ENCODE results near the gene MATN1. TPM values are rescaled to one million over a fixed set of nuclear protein-coding genes. Genes with fewer than 3 reads are reported as not detected.

MATN1 gene
- polyA plus RNA-seq, 3 donors from 2014 or later, result not detected

GRCh38 chr1:30737357-30738039 is 14.1 kb upstream of the MATN1 start:
- peak overlapping the region in 2 of 5 donors; percentile 56 to 66 for H3K4me3 Mint-ChIP-seq
- peaks cover 55 to 79% (median 58%) of the 10 kb centered on the region in 3 donors for H3K36me3 Mint-ChIP-seq
- peak overlapping the region; percentile 86 to 99 (median 93) for H3K27ac Mint-ChIP-seq
- peaks cover 0 to 8% (median 4%) of the 10 kb centered on the region in 6 donors for H3K9me3 Mint-ChIP-seq
- H3K4me1 Mint-ChIP-seq, result peaks cover 56 to 69% of the 10 kb centered on the region in 2 donors
- peaks cover 7 to 18% (median 16%) of the 10 kb centered on the region in 3 donors for H3K27me3 Mint-ChIP-seq (ENCODE audit: low read depth in 3 of 3)
- no peak for DNase-seq

DNA sequence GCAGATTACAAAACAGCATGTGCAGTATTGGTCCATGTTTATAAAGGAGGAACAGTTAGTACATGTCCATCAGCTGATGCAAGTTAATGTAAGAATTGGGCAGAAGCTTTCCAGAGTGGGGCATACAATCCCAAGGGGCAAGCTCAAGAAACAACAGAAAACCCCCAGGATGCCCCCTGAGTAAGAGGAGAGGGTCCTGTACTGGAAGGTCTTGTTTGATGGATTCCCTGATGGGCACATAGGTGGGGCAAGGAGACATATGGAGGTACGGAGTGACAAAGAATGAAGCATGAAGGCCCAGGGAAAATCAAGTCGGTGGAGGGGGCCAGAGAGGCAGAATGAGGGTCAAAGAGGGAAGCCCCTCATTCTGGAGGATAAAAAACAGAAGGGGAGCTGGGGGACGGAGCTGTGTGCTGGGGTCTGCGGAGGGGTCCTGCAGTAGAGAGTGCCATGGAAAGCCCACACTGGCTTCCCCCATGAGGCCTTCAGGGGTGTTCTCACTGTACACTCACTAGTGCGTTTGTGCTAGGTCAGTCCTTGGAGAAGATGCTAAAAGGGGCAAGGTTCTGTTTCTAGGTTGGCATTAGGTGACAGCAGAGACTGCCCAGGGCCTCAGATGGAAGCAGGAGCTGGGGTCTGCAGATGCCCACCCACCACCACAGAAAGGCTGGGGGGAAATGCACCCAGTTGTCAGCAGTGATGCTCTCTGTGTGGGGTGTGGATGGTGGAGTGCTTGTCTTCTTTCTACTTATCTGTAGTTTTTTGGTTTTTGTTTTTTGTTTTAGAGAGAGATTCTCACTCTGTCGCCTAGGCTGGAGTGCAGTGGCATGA is 12.5 kb upstream of the MATN1 start:
- Mint-ChIP-seq H3K27me3 (ENCODE audit: low read depth in 3 of 3) (peaks cover 2 to 18% (median 13%) of the 10 kb centered on the region in 3 donors), H3K36me3 (peaks cover 46 to 67% (median 51%) of the 10 kb centered on the region in 3 donors), H3K27ac (peak overlapping the region; percentile 52 to 92 (median 76)), H3K4me3 (no peak overlapping the region), H3K9me3 (peaks cover 0 to 6% (median 4%) of the 10 kb centered on the region in 6 donors), H3K4me1 (peaks cover 50 to 69% of the 10 kb centered on the region in 2 donors)
- no peak for DNase-seq

DNA sequence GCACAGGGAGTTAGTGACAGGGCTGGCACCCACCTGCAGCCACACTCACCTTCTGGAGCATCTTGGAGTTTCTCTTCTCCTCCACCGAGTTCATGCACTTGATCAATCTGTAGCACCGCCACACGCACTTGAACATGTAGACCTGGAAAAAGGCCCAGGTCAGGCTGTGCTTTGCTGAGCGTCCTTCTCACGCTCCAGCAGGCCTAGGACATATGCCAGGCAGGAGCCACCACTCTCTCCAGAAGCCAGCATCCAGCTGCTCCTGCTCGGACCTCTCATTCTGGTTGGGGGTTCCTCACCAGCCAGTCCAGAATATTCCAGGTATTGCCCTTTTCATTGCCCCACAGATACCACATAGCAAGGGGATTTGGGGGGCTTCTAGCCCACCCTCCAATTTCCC is 11.7 kb upstream of the MATN1 start:
- peaks cover 0 to 6% (median 4%) of the 10 kb centered on the region in 6 donors for H3K9me3 Mint-ChIP-seq
- H3K27me3 Mint-ChIP-seq (ENCODE audit: low read depth in 3 of 3), result peaks cover 2 to 17% (median 13%) of the 10 kb centered on the region in 3 donors
- peak overlapping the region; percentile 17 to 92 (median 62) for H3K27ac Mint-ChIP-seq
- H3K4me3 Mint-ChIP-seq, result no peak overlapping the region
- DNase-seq, result no peak
- H3K36me3 Mint-ChIP-seq, result peaks cover 44 to 60% (median 47%) of the 10 kb centered on the region in 3 donors
- peaks cover 50 to 69% of the 10 kb centered on the region in 2 donors for H3K4me1 Mint-ChIP-seq

DNA sequence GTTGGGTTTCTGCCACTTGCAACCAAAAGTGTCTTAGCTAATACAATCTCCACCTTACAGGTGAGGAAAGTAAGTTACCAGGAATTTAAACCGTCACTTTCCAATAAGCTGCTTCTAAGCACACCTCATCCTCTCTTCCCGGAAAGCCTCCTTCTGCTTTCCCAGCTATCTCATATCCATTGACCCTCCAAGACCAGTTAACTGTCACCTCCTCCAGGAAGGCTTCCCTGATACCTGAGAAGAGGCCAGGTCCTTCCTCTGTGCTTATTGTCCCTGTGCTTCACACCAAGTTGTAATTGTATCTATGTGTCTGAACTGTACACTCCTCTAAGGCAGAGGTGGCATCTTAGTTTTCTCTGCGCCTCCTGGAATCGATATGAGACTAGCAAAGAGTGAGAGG is 11.2 kb upstream of the MATN1 start:
- H3K27me3 Mint-ChIP-seq (ENCODE audit: low read depth in 3 of 3), result peaks cover 2 to 17% (median 13%) of the 10 kb centered on the region in 3 donors
- peaks cover 50 to 68% of the 10 kb centered on the region in 2 donors for H3K4me1 Mint-ChIP-seq
- DNase-seq, result no peak
- H3K9me3 Mint-ChIP-seq, result peaks cover 0 to 6% (median 4%) of the 10 kb centered on the region in 6 donors
- no peak overlapping the region for H3K4me3 Mint-ChIP-seq
- H3K36me3 Mint-ChIP-seq, result peaks cover 43 to 60% (median 44%) of the 10 kb centered on the region in 3 donors
- peak overlapping the region; percentile 3 to 77 (median 36) for H3K27ac Mint-ChIP-seq

DNA sequence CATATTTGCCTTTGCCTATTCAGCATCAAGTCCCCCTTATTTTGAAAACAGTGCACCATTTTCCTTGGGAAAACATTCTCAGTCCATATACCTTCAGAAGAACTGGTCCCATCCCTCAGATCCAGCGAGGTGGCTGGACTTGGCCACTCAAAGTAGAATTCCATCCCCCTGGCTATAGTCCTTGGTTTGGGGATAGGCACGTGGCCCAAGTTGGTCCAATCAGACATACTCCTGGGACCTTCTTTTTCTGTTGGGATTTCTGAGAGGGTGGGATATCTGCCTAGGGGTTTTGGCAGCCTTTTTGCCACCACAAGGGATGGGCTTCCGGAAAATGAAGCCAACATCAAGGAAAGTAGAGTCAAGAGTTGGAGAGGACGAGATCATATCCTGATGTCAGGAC is 10.7 kb upstream of the MATN1 start:
- Mint-ChIP-seq H3K27me3 (ENCODE audit: low read depth in 3 of 3) (peaks cover 2 to 14% (median 13%) of the 10 kb centered on the region in 3 donors), H3K9me3 (peaks cover 0 to 6% (median 4%) of the 10 kb centered on the region in 6 donors), H3K4me1 (peaks cover 50 to 68% of the 10 kb centered on the region in 2 donors), H3K27ac (peak overlapping the region in 3 of 6 donors; percentile 18 to 66 (median 32)), H3K36me3 (peaks cover 39 to 55% (median 40%) of the 10 kb centered on the region in 3 donors), H3K4me3 (no peak overlapping the region)
- DNase-seq, result no peak

- Mint-ChIP-seq H3K27me3 (ENCODE audit: low read depth in 3 of 3) (peaks cover 0 to 13% (median 12%) of the 10 kb centered on the region in 3 donors), H3K9me3 (peaks cover 0 to 5% (median 3%) of the 10 kb centered on the region in 6 donors), H3K27ac (peak overlapping the region in 5 of 6 donors; percentile 15 to 82 (median 60)), H3K36me3 (peaks cover 34 to 49% (median 34%) of the 10 kb centered on the region in 3 donors), H3K4me3 (no peak overlapping the region), H3K4me1 (peaks cover 50 to 68% of the 10 kb centered on the region in 2 donors)
- DNase-seq, result no peak
These were observed 10.1 kb upstream of the MATN1 start for GRCh38 chr1:30733493-30733892.

- Mint-ChIP-seq H3K4me3 (no peak overlapping the region), H3K9me3 (peaks cover 0 to 2% (median 0%) of the 10 kb centered on the region in 6 donors), H3K27me3 (ENCODE audit: low read depth in 3 of 3) (peaks cover 0 to 12% (median 9%) of the 10 kb centered on the region in 3 donors), H3K36me3 (peaks cover 23 to 38% (median 24%) of the 10 kb centered on the region in 3 donors), H3K27ac (peak overlapping the region; percentile 51 to 85 (median 80)), H3K4me1 (peaks cover 46 to 65% of the 10 kb centered on the region in 2 donors)
- no peak for DNase-seq
These were observed 9.1 kb upstream of the MATN1 start for GRCh38 chr1:30732277-30732996.

GRCh38 chr1:30731806-30732276 is 8.5 kb upstream of the MATN1 start:
- no peak for DNase-seq
- peak overlapping the region in 3 of 5 donors; percentile 33 to 58 (median 33) for H3K4me3 Mint-ChIP-seq
- peaks cover 0 to 12% (median 9%) of the 10 kb centered on the region in 3 donors for H3K27me3 Mint-ChIP-seq (ENCODE audit: low read depth in 3 of 3)
- H3K27ac Mint-ChIP-seq, result peak overlapping the region; percentile 58 to 88 (median 84)
- peaks cover 40 to 59% of the 10 kb centered on the region in 2 donors for H3K4me1 Mint-ChIP-seq
- peaks cover 0 to 2% (median 0%) of the 10 kb centered on the region in 6 donors for H3K9me3 Mint-ChIP-seq
- H3K36me3 Mint-ChIP-seq, result peaks cover 18 to 32% (median 21%) of the 10 kb centered on the region in 3 donors

DNA sequence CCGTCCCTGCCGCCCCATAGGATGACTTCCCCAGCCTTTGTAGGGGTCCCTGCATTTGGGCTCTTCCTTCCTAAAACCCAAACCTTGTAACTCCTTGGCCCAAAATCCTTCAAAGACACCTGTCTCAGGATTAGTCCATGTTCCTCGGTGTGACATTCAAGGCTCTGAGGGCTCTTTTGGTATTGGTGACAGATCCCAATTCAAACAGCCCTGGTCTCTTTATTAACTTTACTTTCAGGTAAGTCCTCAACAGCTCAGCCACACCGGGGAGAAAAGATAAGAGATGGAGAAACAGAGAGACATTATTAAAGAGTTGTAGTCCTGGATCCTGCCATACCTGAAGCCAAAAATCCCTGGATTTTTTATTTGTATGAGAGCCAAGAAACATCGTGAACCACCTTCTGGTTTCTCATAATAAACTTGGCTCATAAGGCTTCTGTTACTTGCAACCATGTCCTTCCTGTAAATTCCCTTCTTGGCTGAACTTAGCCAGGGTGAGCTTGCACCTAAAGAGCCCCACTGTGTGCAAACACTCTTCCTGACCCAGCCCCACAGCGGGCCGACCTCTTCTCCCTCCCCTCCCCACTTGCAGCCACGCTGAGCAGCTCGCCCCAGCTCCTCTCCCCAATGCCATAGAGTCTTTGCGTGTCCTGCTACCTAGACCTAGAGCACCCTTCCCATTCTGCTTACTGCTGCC is 7.9 kb upstream of the MATN1 start:
- Mint-ChIP-seq H3K4me1 (peaks cover 40 to 55% of the 10 kb centered on the region in 2 donors), H3K27ac (peak overlapping the region; percentile 58 to 88 (median 84)), H3K4me3 (peak overlapping the region in 4 of 5 donors; percentile 17 to 58 (median 33)), H3K36me3 (peaks cover 16 to 26% (median 21%) of the 10 kb centered on the region in 3 donors), H3K27me3 (ENCODE audit: low read depth in 3 of 3) (peaks cover 0 to 9% (median 9%) of the 10 kb centered on the region in 3 donors), H3K9me3 (peaks cover 0 to 2% (median 0%) of the 10 kb centered on the region in 6 donors)
- no peak for DNase-seq

GRCh38 chr1:30730346-30731108 is 7.1 kb upstream of the MATN1 start:
- Mint-ChIP-seq H3K27ac (peak overlapping the region; percentile 29 to 88 (median 72)), H3K4me3 (peak overlapping the region in 3 of 5 donors; percentile 15 to 33 (median 17)), H3K27me3 (ENCODE audit: low read depth in 3 of 3) (peaks cover 0 to 9% (median 5%) of the 10 kb centered on the region in 3 donors), H3K36me3 (peaks cover 8 to 20% (median 17%) of the 10 kb centered on the region in 3 donors), H3K4me1 (peaks cover 40 to 49% of the 10 kb centered on the region in 2 donors), H3K9me3 (no peaks in the 10 kb centered on the region)
- DNase-seq, result no peak

DNA sequence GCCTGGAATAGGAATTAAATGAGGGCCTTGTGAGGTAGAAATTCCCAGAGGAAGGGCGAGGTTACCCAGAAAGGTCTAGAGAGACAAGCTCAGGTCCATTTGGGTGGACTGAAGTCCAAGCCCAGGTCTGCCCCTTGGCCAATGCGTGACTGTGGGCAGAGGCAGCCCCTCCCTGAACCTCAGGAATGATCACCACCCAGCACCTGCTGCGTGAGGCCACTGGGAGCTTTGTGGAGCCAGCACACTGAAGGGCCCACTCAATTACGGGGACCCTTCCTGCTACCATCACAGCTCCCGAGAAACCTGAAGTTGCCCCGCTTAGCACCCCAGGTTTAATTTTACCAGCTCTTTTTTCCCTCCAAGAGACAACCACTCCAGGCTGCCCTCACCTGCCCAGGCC is 6.5 kb upstream of the MATN1 start:
- no peak for DNase-seq
- Mint-ChIP-seq H3K4me1 (peaks cover 41 to 48% of the 10 kb centered on the region in 2 donors), H3K27ac (peak overlapping the region in 3 of 6 donors; percentile 35 to 60 (median 37)), H3K27me3 (ENCODE audit: low read depth in 3 of 3) (peaks cover 0 to 9% (median 5%) of the 10 kb centered on the region in 3 donors), H3K36me3 (peaks cover 5 to 19% (median 11%) of the 10 kb centered on the region in 3 donors), H3K4me3 (peak overlapping the region in 2 of 5 donors; percentile 40 to 64), H3K9me3 (no peaks in the 10 kb centered on the region)
